NCI-H2081 treated with DMSO at 0.1 percent for 48 hours (cell line): ENCODE results near the gene EIF3D.

Experiments
- DNase-seq: peaks from one replicate; lab custom pipeline; 2025; lab: John Stamatoyannopoulos, UW

EIF3D gene

DNA sequence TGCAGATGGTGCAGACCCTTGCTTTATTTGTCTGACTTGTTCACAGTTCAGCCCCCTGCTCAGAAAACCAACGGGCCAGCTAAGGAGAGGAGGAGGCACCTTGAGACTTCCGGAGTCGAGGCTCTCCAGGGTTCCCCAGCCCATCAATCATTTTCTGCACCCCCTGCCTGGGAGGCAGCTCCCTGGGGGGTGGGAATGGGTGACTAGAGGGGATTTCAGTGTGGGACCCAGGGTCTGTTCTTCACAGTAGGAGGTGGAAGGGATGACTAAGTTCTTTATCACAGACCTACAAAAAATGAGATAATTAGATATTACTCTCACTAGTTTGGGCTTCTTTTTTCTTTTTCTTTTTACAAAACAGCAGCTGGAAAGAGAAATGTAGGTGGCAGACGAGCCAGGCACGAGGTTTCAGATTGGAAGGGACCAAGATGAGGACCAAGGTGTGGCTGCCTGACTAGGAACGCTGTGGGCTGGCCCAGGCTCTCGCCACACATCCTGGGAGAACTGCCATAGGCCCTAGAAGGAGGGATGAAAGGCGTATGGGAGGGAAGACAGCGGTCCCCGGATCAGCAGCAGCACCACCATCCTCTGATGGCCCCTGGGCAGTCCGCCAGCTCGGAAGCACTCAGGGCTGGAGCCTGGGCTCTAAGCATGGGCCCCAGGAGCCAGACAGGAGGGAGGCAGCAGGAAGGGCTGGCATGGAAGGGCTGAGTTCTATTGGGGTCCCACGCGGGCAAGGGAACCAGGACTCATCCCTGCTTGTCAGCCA, 61.7 kb downstream of the EIF3D start:
- DNase-seq, result no peak

DNA sequence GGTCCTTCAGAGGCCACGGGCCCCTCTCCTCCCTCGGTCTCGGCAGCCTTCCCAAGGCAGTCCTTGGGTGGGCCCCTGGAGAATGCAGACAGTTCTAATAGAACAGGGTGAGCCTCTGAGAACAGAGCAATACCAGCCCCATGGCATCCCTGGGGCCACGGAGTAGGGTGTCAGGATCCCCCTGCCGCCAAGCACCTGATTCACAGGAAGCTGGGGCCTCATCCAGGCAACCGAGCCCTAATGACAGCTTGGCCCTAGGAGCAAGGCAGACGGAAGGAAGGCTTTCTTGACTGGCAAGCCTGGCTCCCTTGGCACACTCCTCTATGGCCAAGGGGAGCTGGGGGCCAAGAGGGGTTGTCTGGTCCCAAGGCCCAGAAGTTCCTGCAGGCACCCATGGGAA, 62.7 kb downstream of the EIF3D start:
- no peak for DNase-seq

DNA sequence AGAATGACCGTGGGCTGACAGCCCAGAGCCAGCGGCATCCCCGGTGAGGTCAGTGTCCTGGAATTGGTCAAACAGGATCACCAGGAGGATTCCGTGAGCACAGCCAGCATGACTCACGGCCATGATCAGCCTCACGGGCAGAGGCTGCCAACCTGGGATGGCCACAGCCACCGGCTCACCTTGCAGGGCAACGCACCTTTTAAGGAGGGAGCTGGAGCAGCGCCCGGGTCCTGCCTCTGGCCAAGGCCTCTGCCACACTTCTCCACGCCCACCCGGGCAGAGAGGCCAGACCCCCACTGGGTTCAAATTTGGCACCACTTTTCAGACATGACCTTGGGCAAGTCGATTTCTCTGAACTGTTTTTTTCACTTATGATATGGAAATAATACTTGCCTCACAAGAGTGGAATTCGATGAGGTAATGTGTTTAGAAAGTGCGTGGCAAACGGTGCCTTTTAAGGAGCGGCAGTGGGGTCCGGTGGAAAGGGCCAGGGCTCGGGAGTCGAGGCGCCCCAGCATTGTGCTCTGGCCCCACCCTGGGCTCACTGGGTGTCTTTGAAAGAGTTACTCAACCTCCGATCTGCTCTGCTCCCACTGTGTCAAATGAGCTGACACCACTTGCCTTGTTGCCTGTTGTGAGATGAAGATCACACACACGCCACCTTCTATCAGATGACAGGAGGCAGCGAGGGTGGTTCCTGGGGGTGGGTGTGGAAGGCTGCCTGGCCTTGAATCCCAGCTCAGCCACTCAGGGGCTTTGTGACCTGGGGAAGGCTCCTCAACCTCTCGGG, 63.5 kb downstream of the EIF3D start:
- no peak for DNase-seq

DNA sequence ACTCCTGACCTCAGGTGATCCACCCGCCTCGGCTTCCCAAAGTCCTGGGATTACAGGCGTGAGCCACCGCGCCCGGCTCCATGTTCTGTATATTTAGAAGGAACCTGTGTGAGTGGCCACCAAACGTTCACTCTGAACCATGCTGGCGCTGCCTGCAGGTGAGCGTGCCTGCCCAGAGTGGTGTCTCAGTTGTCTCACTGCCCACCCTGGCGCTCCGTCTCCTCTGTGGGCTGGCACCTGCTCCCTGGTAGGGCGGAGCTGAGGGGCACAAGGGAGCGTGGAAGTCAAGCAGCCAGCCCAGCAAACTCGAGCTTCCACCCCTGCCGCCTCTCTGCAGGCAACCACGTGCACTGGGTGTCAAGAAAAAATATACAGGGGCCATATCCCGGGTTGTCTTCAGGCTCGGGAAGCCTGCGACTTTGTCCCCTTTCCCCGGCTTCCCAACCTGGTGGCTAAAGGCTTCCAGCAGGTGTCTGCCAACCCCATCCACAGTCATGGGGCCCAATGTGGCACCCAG, 64.2 kb downstream of the EIF3D start:
- DNase-seq, result no peak

- DNase-seq, result no peak
These were observed 65.2 kb downstream of the EIF3D start for GRCh38 chr22:36463783-36464184.

- DNase-seq, result no peak
These were observed 67.0 kb downstream of the EIF3D start for GRCh38 chr22:36461665-36462649.
